ENCODE measurements around the gene PTGES3.

The PTGES3 gene

DNA sequence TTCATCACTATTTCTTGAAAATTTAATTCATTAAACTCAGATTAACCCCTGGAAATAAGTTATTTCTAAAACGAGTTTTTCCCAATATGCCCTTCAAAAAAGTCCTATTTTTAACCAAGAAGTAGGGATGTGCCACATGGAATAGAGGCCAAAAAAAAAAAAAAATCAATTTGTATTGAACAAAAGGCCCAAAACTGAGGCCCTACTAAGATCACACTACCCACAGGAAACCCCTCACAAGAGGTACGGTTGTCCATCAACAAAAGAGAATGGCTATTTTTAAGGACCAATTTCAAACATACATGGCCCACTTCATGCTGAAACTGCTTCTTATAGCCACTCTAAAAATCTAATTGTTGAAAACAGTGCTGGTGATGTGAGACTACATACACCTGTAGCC is 50.5 kb downstream of the PTGES3 start:
- DNase-seq (ENCODE audit: low read depth): no peak
- TF ChIP-seq, protein P1, sequence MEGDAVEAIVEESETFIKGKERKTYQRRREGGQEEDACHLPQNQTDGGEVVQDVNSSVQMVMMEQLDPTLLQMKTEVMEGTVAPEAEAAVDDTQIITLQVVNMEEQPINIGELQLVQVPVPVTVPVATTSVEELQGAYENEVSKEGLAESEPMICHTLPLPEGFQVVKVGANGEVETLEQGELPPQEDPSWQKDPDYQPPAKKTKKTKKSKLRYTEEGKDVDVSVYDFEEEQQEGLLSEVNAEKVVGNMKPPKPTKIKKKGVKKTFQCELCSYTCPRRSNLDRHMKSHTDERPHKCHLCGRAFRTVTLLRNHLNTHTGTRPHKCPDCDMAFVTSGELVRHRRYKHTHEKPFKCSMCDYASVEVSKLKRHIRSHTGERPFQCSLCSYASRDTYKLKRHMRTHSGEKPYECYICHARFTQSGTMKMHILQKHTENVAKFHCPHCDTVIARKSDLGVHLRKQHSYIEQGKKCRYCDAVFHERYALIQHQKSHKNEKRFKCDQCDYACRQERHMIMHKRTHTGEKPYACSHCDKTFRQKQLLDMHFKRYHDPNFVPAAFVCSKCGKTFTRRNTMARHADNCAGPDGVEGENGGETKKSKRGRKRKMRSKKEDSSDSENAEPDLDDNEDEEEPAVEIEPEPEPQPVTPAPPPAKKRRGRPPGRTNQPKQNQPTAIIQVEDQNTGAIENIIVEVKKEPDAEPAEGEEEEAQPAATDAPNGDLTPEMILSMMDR (IDR thresholded peaks at IDR 0.05; ENCODE audit: insufficient read depth, low read depth, low read length, missing control alignments): no peak

DNA sequence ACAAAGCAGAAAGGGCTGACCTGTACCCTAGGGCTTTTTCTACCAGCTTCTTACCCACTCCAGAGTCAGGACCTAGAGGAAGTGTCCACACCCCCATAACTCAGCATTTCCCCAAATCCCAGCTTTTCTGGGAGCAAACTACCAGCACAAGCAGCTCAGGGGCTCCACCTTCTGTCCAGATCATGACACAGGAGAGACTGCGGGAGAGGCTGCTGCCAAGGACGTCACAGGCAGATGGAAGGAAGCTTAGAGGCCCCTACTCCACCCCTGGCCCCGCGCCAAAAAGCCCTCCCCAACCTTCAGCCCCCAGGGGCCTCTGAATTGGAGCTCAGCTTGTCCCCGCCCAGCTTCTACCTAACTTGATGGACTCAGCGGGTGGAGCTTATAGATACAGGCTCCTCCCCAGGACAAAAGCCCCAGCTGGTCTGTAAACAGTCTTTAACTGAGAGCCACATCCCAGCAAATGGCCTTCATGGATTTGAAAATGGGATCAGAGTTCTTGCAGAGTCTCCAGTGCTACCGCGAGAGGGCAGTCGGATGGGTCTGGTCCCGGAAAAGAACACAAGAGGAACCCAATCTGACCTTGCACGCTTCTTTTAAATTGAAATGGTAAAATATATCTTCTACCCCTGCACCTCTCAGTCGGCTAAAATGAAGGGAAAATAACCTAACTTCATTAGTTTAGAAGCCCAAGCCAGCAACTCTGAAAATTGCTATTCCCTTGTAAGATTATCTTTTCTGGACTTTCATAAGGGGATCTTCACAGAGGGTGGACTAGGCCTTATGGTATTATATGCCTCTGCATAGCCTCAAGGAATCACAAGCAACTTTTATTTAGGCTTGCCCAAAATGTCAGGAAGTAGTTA is 51.2 kb downstream of the PTGES3 start:
- TF ChIP-seq, protein P1 (IDR thresholded peaks at IDR 0.05; ENCODE audit: insufficient read depth, low read depth, low read length, missing control alignments): peak; percentile 70
- DNase-seq (ENCODE audit: low read depth): peak; percentile 100
- peak overlapping the region; percentile 97 for H3K4me3 ChIP-seq (ENCODE audit: low read length)

More for the DNA sequence above, 50.5 kb downstream of the PTGES3 start:
- H3K4me3 ChIP-seq (ENCODE audit: low read length): no peak overlapping the region

DNA sequence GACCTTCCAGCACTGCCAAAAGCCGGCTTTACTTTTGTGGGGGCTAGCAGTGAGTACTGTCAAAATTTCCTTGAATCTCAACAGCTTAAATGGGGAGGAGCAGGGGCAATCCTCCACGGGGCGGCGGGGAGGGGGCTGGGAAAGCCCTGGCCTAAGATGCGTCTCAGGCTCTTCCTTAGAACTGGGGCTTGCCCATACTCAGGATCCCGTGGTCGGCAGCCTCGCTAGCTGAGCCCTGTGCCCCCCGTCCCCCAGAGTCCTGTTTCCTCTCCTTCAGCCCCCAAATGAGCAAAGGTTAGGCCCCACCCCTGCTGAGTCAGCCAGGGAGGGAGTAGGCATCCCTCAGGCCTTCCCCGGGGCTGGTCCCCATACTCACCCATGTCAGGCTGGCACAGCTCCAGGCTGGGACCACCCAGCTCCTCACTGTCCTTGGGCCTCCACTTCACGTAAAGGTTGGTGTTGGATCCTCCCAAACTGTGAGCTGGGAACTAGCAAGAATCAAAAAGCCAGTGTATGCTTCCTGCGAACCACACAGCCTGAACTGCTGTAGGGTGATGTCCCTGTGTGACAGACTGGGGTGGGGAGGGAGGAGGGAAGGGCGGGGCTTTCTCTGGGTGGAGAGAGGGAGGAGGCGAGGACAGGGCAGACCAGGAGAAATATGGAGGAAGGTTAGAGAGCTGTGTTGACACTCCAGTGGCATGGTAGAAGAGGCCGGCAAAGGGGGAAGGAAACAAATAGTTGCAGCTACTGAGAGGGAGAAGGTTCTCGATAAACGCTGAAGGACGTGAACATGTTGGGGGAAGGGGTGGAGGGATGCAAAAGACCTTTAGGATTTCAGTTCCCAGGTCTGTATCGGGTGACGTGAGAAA is 52.0 kb downstream of the PTGES3 start:
- TF ChIP-seq, protein P1 (IDR thresholded peaks at IDR 0.05; ENCODE audit: insufficient read depth, low read depth, low read length, missing control alignments): no peak
- H3K4me3 ChIP-seq (ENCODE audit: low read length): peak overlapping the region; percentile 97
- peak; percentile 93 for DNase-seq (ENCODE audit: low read depth)

DNA sequence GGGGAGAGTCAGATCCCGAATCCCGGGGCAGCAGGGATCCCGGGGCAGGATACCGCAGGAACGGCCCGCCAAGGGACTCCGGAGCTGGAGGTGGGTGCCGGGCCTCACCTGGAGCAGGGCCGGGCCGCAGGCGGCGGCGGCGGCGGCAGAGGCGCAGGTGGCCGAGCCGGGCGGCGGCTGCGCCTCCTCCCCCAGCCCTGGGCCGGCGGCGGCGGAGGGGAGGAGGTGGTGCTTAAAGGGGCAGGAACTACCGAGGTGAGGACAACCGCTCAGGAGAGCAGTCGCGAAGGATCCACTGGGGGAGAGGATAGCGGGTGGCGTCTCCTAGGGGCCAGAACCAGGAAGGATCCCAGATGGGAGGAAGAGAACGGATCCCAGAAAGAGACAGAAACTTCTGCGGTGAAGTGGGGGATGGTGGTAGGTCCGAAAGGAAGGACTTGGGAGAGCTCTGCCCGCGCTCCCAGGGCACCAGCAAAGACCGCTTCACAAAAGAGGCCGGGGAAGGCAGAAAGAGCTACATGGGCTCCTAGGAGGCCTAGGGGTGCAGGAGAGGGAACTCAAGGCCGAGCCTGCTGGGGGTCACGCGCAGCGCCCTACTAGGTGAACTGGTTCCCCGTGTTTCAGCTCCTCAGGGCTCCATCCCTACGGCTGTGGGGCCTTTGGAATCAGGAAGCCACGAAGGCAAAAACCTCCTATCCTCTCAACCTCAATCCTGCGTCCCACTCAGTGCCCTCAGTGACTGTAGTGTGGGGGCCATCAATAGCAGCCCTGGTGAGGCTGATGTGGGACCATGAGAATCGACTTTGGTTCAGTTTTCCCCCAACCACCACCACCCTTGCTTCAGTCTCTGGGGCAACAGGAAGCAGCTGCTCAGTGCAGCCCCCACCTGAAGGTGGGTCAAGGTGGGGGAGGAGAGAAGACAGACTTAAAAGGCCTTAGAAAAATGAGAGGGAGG is 53.0 kb downstream of the PTGES3 start:
- TF ChIP-seq, protein P1 (IDR thresholded peaks at IDR 0.05; ENCODE audit: insufficient read depth, low read depth, low read length, missing control alignments): peak; percentile 67
- DNase-seq (ENCODE audit: low read depth): peak; percentile 94

DNA sequence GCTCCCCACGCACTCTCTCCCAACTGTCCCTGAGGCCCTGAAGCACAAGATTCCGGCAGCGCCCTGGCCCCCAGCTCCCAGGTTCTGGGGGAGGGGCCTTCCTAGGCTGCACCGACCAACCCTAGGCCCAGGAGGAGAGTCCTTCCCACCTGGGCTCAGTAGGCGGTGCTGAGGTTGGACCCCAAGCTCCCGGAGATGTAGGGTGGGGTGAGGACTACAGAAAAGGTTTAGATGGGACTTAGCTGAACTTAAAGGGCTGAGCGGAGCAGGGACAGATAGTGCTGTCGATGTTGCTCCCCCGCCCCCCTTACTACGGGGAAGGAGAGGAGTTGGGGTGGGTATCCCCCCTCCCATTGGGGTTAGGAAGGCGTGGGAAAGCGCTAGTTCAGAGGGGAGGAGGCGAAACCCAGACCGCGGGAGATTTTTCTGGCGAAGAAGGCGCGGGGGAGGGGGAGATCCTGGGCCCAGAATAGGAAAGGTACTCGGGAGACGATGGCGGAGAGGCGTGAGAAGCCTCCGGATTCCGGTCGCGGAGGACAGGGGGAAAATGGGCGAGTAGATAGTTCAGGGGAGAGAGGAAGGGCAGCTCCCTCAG is 53.7 kb downstream of the PTGES3 start:
- peak; percentile 82 for DNase-seq (ENCODE audit: low read depth)
- TF ChIP-seq, protein P1 (IDR thresholded peaks at IDR 0.05; ENCODE audit: insufficient read depth, low read depth, low read length, missing control alignments): no peak
- peak overlapping the region; percentile 97 for H3K4me3 ChIP-seq (ENCODE audit: low read length)

More for the DNA sequence above, 53.0 kb downstream of the PTGES3 start:
- peak overlapping the region; percentile 97 for H3K4me3 ChIP-seq (ENCODE audit: low read length)

Data from epithelial cell of esophagus (primary cell).